Body of pancreas (tissue), 4 donors: Measurements from ENCODE around the gene PLAGL1.

Source experiments
- CTCF ChIP-seq, 7 experiments: fragments of 450-650 bp in 4 of 7; fragments of 200-600 bp in 3 of 7; sonication (generic) in 3 of 7; IDR thresholded peaks; one replicate each; pipeline ENCODE4 v1.5.1; 2016 to 2019; ENCODE audit warnings: antibody characterized with exemption in 7 of 7
- POLR2A ChIP-seq, 3 donors: fragments of 450-650 bp; IDR thresholded peaks; one replicate each; pipeline ENCODE4 v1.6.1; 2016; ENCODE audit warnings: antibody characterized with exemption in 3 of 3, mild to moderate bottlenecking in 2 of 3

GRCh38 chr6:143973097-143973966, 34.7 kb downstream of the PLAGL1 start:
- TF ChIP-seq POLR2A (IDR thresholded peaks at IDR 0.05) (no peak), CTCF (IDR thresholded peaks at IDR 0.05) (no peak)
